Parathyroid adenoma (tissue), 2 donors: ENCODE results near the gene HOXA9.

Experiments used
- H2AFZ ChIP-seq: fragments of 300-600 bp; sonication (generic); one replicate; pipeline ENCODE4 v1.7.0; 2017; ENCODE audit warnings: antibody characterized with exemption, mild to moderate bottlenecking
- H3K27ac ChIP-seq: fragments of 300-600 bp; sonication (generic); one replicate; pipeline ENCODE4 v1.7.0; 2017
- H3K27me3 ChIP-seq: fragments of 300-600 bp; sonication (generic); one replicate; pipeline ENCODE4 v1.7.0; 2017; ENCODE audit warnings: low read length; ENCODE audit not compliant: control insufficient read depth, insufficient read depth
- H3K36me3 ChIP-seq: fragments of 300-600 bp; sonication (generic); one replicate; pipeline ENCODE4 v1.7.0; 2017; ENCODE audit warnings: low read length; ENCODE audit not compliant: control insufficient read depth, insufficient read depth
- H3K4me1 ChIP-seq: fragments of 300-600 bp; sonication (generic); one replicate; pipeline ENCODE4 v1.7.0; 2017; ENCODE audit warnings: control low read depth
- H3K4me2 ChIP-seq: fragments of 300-600 bp; sonication (generic); one replicate; pipeline ENCODE4 v1.7.0; 2017; ENCODE audit warnings: low read length
- H3K4me3 ChIP-seq: fragments of 300-600 bp; sonication (generic); one replicate; pipeline ENCODE4 v1.7.0; 2017; ENCODE audit warnings: low read depth, low read length
- H3K79me2 ChIP-seq: fragments of 300-600 bp; sonication (generic); one replicate; pipeline ENCODE4 v1.7.0; 2017; ENCODE audit warnings: control low read depth
- H3K9ac ChIP-seq: fragments of 300-600 bp; sonication (generic); one replicate; pipeline ENCODE4 v1.7.0; 2017; ENCODE audit warnings: mild to moderate bottlenecking
- H3K9me3 ChIP-seq: fragments of 300-600 bp; sonication (generic); one replicate; pipeline ENCODE4 v1.7.0; 2017; ENCODE audit warnings: low read length; ENCODE audit not compliant: control insufficient read depth
- TF ChIP-seq, protein P1 (sequence below): fragments of 300-600 bp; sonication (generic); IDR thresholded peaks from one replicate; pipeline ENCODE4 v1.7.0; 2017; ENCODE audit warnings: antibody characterized with exemption, mild to moderate bottlenecking
- donor health status: primary hyperparathyroidism.

Gene HOXA9

DNA sequence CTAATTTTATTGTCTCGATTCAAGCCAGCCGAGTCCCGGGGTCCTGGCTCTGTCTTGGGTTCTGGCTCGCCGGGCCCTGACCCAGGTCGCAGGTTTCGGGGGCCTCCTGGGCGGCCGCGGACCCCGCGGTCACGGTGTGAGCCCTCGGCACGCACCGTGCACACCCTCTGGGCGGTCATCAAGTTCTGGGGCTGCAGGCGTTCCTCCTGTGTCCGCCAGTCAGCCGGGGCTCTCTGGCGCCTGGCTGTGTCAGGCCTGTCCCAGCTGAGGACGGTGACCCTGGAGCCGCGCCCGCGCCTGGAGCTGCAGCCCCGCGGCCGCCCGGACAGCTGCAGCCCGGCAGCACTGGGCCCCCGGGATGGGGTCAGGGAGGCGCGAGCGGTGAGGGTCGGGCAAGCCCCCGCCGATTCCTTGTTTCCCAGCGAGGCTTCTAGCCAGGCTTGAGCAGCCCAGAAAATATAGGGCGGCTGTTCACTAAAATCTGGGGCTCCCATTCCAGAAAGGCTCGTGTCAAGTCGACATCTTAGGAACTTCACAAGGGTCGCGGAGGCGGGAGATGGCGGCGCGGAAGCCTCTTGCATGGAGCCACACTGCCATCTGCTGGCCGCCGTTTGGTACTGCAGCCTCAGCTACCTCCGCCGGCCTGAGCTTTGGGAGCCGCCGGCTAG lies 4.7 kb downstream of the HOXA9 start:
- Histone ChIP-seq H3K79me2 (no peaks in the 10 kb centered on the region), H3K36me3 (no peaks in the 10 kb centered on the region), H3K4me3 (peak overlapping the region; percentile 61), H3K4me2 (peak overlapping the region; percentile 87), H2AFZ (peak overlapping the region; percentile 100), H3K27me3 (peaks cover 43% of the 10 kb centered on the region), H3K9me3 (no peaks in the 10 kb centered on the region), H3K27ac (no peak overlapping the region), H3K9ac (no peak overlapping the region), H3K4me1 (no peaks in the 10 kb centered on the region)
- TF ChIP-seq, protein P1, sequence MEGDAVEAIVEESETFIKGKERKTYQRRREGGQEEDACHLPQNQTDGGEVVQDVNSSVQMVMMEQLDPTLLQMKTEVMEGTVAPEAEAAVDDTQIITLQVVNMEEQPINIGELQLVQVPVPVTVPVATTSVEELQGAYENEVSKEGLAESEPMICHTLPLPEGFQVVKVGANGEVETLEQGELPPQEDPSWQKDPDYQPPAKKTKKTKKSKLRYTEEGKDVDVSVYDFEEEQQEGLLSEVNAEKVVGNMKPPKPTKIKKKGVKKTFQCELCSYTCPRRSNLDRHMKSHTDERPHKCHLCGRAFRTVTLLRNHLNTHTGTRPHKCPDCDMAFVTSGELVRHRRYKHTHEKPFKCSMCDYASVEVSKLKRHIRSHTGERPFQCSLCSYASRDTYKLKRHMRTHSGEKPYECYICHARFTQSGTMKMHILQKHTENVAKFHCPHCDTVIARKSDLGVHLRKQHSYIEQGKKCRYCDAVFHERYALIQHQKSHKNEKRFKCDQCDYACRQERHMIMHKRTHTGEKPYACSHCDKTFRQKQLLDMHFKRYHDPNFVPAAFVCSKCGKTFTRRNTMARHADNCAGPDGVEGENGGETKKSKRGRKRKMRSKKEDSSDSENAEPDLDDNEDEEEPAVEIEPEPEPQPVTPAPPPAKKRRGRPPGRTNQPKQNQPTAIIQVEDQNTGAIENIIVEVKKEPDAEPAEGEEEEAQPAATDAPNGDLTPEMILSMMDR, result peak; percentile 100

DNA sequence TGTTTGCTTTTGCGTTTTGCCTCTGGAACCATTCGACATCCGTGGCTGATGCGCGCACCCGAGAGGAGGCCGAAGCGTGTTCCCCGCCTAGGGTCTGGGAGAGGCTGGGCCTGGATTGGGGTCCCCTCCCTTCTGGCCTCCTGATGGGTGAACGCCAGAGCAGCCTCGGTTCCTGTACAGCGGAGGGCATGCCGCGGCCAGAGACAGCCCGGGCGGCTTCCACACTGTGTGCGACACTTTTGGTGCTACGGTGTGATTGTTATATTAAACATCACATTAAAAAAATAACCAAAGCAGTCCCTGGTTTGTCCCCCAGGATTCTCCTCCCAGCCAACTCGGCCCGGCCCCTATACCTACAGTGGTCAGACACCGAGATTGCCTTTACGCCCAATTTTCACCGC lies 5.2 kb downstream of the HOXA9 start:
- Histone ChIP-seq H2AFZ (peak overlapping the region; percentile 100), H3K4me2 (peak overlapping the region; percentile 87), H3K9me3 (no peaks in the 10 kb centered on the region), H3K4me1 (no peaks in the 10 kb centered on the region), H3K79me2 (no peaks in the 10 kb centered on the region), H3K36me3 (no peaks in the 10 kb centered on the region), H3K27ac (no peak overlapping the region), H3K9ac (no peak overlapping the region), H3K4me3 (peak overlapping the region; percentile 61), H3K27me3 (peaks cover 41% of the 10 kb centered on the region)
- TF ChIP-seq, protein P1, result no peak

DNA sequence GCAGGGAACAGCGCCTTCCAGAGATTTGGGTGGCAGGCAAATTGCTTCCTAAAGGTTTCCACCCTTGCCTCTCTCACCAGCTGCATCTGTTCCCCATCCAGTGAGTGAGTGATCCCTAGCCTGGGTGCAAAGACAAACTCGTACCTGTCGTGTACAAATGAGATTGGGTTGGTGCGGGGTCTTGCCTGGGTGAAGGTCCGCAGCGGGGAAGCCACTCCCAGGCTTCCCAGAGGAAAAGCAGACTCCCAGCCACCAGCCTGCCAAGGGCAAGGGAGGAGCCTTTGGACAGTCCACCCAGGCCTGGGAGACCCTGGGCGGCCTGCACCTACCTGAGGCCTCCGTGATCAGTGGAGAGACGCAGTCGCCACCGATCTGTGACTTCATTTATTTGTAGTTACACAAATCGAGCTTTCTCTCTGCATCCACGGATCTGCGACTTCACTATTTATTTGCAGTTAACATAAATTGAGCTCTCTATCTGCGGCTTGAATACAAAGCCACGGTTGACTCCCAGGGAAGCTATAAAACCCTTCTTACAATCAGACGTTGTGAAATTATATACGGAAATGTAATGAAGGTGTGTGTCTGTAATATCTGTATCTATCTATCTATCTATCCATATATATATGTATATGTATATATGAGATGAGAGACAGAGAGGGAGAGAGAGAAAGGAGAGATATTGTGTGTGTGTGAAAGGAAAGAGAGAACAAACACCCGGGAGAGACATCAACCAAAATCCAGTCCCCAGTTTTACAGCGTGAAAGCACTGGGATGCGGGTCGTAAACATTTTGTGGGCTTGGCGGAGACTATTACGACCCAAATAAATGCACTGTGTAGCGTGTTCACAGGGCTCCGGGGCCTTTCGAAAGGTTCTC lies 5.8 kb downstream of the HOXA9 start:
- H3K79me2 ChIP-seq, result no peaks in the 10 kb centered on the region
- H3K4me1 ChIP-seq, result no peaks in the 10 kb centered on the region
- H3K27ac ChIP-seq, result no peak overlapping the region
- no peak overlapping the region for H3K9ac ChIP-seq
- TF ChIP-seq, protein P1, result no peak
- H3K27me3 ChIP-seq, result peaks cover 40% of the 10 kb centered on the region
- H3K4me3 ChIP-seq, result no peak overlapping the region
- H3K9me3 ChIP-seq, result no peaks in the 10 kb centered on the region
- peak overlapping the region; percentile 100 for H2AFZ ChIP-seq
- no peaks in the 10 kb centered on the region for H3K36me3 ChIP-seq
- H3K4me2 ChIP-seq, result no peak overlapping the region

DNA sequence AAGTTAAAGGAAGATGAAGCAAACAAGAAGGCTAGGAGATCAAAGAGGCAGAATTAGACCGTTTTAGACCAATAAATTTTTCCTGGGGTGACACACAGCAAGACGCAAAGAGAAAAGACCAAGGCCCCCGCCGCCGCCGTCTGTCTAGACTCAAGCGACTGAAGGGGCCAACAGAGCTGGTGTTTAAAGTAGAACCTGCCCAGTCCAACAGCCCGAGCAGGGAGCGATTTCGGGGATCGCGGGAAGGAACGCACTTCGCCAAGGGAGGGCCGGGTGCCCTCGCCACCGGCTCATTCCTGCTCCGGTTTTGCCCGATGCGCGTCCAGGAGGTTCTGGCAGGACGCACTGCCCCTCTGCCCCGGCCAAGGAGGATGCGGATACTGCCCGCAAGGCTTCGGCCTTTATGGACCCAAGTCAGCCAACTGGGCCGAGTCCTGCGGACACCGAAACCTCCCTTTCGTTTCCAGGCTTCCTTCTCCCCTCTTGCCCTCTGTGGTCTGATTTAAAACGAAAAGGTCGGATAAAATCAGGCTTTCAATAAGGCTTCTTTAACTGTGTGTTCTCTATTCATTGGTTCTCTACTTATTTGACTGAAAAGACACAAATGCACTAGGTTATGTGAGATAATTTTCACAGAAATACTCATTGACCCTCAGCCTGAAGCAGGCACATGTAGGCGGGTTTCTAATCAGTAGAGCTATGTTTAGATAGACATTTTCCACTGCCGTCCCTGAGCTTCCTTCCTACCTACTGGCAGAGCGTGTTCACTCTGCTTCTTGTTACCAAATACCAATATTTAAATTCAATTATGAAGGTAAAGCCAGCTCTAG lies 6.7 kb downstream of the HOXA9 start:
- Histone ChIP-seq H3K4me2 (no peak overlapping the region), H3K27ac (no peak overlapping the region)
- TF ChIP-seq, protein P1, result no peak

More for the DNA sequence above, 6.7 kb downstream of the HOXA9 start:
- no peak overlapping the region for H2AFZ ChIP-seq
- H3K27me3 ChIP-seq, result peaks cover 37% of the 10 kb centered on the region
- H3K4me1 ChIP-seq, result no peaks in the 10 kb centered on the region
- no peaks in the 10 kb centered on the region for H3K9me3 ChIP-seq
- H3K9ac ChIP-seq, result no peak overlapping the region
- no peak overlapping the region for H3K4me3 ChIP-seq
- no peaks in the 10 kb centered on the region for H3K79me2 ChIP-seq
- no peaks in the 10 kb centered on the region for H3K36me3 ChIP-seq
